ENCODE data around the gene TTC28.

TTC28 gene

GRCh38 chr22:28249402-28249801 is 430.2 kb downstream of the TTC28 start:
- TF ChIP-seq CTCF (IDR thresholded peaks at IDR 0.05; ENCODE audit: low read depth, low read length, missing control alignments) = no peak
- no peak overlapping the region for H3K4me3 ChIP-seq (ENCODE audit: low read depth, low read length)
- DNase-seq (ENCODE audit: low read depth) = no peak

- no peak for DNase-seq (ENCODE audit: low read depth)
- TF ChIP-seq CTCF (IDR thresholded peaks at IDR 0.05; ENCODE audit: low read depth, low read length, missing control alignments) = no peak
- H3K4me3 ChIP-seq (ENCODE audit: low read depth, low read length) = no peak overlapping the region
Observed at GRCh38 chr22:28247667-28248363, 431.8 kb downstream of the TTC28 start.

DNA sequence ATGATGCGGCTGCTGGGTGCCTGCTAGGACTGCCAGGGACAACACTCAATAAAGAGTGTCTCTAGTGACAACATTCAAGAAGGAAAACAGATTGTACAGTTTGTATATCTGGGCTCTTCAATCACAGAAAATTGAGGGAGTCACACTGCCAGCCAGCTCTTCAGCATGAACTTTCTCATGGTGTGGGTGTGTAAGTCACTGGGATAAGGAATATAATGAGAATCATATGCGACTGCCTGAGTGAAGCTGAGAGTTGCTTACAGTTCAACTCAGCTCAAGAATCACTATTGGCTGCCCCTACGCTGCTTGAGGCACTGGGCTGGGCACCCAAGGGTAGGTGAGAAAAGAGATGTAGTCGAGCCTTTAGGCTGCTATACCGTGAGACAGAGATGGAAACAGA is 432.5 kb downstream of the TTC28 start:
- DNase-seq (ENCODE audit: low read depth) = no peak
- no peak for TF ChIP-seq CTCF (IDR thresholded peaks at IDR 0.05; ENCODE audit: low read depth, low read length, missing control alignments)
- no peak overlapping the region for H3K4me3 ChIP-seq (ENCODE audit: low read depth, low read length)

DNA sequence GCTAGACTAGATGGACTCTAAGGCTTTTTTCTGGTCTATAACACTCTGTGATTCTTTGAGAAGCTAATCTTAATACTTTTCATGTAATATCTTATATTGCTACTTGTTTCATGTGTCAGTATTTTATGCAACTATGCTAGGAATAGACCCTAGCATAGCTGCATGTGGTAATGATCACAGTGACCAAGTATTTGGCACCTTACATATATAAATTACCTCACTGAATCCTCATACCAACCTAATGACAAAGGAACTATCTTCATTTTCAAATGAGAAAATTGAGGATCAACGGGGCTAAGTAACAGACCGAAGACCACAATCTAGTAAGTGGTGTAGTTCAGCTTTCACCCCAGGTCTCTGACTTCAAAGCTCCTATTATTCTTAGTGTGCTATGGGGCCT is 433.2 kb downstream of the TTC28 start:
- no peak for DNase-seq (ENCODE audit: low read depth)

GRCh38 chr22:28245579-28246224 is 433.9 kb downstream of the TTC28 start:
- no peak overlapping the region for H3K4me3 ChIP-seq (ENCODE audit: low read depth, low read length)
- no peak for TF ChIP-seq CTCF (IDR thresholded peaks at IDR 0.05; ENCODE audit: low read depth, low read length, missing control alignments)
- no peak for DNase-seq (ENCODE audit: low read depth)

More for the DNA sequence above, 433.2 kb downstream of the TTC28 start:
- no peak for TF ChIP-seq CTCF (IDR thresholded peaks at IDR 0.05; ENCODE audit: low read depth, low read length, missing control alignments)
- no peak overlapping the region for H3K4me3 ChIP-seq (ENCODE audit: low read depth, low read length)

DNA sequence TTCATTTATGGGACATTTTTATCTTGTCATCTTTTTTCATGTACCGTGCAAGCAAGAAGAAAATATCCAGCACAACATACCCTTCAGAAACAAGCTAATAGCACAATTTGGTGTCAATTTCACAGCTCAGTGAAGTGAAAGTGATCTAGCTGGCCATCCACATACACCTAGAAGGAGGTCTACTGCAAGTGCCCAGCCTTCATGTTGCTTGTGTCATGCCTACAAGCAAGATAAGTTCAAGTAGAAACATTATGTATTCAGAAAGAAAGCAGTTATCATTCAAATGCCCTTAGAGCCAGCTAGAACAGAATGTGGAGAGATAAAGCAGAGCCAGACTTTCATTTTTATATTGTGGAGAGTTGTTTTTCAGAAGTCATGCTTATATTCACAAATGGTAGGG is 434.9 kb downstream of the TTC28 start:
- no peak overlapping the region for H3K4me3 ChIP-seq (ENCODE audit: low read depth, low read length)
- no peak for DNase-seq (ENCODE audit: low read depth)
- no peak for TF ChIP-seq CTCF (IDR thresholded peaks at IDR 0.05; ENCODE audit: low read depth, low read length, missing control alignments)

DNA sequence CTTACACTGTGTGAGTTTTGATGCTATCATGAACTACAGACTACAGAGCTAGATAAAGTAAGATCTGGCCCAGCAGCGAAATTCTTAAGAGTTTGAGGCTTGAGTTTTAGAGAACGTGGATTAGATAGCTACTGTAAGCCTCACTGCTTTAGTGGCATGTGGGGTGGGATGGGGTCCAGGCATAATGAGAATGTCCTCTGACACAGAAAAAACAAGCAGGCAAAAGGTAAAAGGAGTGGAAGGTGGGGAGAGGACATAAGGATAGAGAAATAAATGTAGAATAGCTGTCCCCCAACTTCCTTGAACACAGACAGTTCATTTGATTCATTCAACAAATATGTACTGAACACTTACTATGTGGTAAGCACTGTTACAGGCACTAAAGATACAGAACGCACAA is 436.1 kb downstream of the TTC28 start:
- H3K4me3 ChIP-seq (ENCODE audit: low read depth, low read length) = no peak overlapping the region
- no peak for DNase-seq (ENCODE audit: low read depth)
- no peak for TF ChIP-seq CTCF (IDR thresholded peaks at IDR 0.05; ENCODE audit: low read depth, low read length, missing control alignments)
